Stimulated activated CD4-positive, alpha-beta T cell treated with anti-CD3 and anti-CD28 coated beads, TNF-alpha, amount 100 ng/mL, for 48 hours (primary cell): ENCODE measurements around the gene RADIL.

ENCODE experiments used
- DNase-seq, 3 donors: peaks; one replicate each; pipeline ENCODE4 v3.0.0-alpha.2; 2020; ENCODE audit warnings: low read depth in 3 of 3

The RADIL gene

DNA sequence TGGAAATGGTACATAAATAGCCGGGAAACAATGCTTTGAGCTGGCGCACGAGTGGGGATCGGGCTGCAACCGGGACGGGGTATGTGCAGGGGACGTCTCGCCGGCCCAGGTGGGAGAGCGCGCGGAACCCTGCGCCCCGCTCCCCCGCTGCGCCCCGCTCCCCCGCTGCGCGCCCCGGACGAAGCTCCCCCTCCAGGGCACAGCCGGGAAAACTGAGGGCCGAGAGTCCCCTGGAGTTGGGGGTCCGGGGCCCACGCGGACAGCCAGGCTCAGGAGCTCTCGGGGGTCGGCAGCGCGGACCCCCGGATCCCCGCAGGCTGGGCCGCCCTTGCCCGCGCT is 514 bp downstream of the RADIL start:
- DNase-seq, result no peak

DNA sequence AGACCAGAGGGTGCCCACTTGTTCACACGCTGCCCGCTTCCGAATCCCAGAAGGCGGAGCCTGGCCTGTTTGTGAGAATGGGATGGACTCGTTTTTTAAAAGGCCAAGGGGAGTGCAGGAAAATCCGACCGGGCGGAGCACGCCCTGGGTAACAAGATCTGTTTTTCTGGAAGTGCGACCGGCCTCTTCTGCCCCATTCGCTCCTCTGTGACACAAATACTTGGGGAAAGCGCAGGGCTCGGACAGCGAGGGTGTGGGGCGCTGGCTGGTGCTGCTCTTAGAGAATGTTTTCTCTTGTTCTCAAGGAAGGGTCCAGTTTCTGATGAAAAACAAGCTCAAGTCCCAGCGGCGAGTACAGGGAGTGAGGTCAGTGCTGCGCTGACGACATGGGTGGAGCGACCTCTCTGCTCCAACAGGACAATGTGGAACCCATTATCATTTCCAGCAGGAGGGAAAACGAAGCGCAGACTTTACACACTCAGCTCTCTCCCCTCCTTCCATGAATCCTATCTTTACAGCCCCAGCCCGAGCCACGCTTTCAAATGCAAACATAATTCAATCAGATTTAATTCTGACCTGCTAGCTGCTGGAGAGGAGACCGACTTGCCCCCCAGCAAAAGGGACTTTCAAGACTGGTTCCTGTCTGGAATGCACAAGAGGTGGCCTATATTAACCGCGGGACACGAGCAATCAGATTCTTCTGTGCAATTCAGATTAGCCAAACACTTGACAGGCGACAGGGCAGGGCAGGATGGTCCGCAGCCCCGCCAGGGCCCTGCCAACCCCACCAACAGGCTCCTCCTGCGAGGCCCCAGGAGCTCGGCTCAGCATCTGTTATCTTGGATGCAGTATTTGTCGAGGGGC is 1.1 kb downstream of the RADIL start:
- no peak for DNase-seq

DNA sequence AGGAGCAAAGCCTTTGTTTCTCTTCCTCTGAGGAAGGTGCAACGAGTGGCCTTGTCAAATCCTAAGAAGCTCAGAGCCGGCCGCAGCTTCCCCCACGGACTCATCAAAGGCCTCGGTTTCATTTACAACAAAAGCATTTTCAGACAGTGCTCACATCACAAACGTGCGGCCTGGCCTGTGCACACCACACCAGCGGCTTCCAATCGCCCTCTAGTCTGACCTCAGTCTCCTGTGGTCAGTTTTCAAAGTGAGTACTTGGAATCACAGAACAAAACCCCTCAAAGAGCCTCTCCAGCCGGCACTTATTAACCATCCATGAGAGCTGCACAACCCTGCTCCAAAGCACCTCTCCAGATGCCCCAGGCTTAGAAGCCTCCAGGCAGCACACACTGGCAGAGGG is 3.3 kb downstream of the RADIL start:
- DNase-seq, result no peak

DNA sequence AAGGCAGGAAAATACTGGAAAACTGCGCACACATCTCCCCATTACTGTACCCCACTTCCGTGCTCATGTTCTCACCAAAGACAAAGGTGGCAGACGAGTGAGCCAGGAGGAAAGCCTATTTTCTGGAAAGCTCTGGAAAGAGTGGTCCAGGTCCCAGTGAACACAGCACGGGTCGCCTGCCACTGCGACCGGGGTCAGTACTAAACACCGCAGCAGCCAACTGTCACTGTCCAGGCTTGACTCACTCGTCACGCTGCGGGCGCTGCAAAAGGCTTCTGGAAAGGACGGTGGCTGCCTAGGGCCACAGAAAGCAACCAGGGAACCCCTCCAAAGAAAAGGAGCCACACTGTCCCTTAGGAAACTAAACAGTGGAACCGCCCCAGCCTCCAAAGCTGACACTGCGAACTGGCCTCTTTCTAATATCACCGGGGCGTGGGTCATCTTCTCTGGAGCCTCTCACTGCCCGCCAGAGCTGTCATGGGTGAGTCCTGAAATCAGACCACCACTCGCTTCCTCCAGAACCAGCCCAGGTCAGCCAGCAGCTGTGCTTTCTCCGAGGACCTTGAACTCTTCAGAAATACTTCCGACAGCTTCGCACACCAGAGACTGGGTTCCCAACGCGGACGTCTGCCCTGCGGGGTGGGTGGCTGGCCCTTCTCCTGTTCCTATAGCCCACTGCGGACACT is 4.0 kb downstream of the RADIL start:
- no peak for DNase-seq

DNA sequence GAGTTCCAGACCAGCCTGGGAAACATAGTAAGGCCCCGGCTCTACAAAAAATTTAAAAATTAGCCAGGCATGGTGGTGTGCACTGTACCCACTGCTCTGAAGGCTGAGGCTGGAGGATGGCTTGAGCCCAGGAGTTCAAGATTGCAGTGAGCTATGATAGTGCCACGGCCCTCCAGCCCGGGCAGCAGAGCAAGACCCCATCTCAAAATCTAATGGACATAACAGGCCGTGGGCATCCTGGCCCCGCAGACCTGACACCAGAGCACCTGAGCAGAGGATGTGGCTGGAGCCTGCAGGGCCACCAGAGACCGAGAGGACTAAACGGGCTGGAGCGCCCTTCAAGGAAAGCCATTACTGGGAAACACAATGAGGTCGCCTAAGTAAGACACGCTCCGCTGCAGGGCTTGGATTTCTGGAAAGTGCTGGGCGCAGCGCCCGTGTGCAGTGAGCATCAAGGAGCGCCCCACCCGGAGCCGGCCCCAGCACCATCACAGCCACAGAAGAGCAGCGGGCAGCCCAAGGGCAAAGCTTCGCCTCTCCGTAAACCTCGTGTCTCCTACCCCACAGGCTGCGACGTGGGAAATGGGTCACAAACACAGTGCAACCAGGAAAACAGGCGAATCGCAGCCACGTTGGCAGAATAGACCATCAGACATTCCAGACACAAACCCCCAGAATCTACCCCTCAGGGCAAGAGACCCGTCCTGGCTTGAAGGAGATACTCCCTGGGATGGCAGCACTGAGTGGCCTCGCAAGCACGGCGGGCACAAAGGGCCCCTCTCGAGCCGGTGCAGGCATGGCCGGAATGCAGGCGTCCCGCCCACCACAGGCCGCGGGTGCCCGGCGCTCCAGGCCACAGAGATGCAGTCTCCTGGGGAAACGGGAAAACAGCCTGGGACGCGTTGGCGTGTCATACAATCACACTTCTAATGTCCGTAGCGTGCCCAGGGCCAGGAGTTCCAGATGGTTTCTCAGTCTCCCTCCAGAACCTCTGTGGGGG is 4.9 kb downstream of the RADIL start:
- no peak for DNase-seq

DNA sequence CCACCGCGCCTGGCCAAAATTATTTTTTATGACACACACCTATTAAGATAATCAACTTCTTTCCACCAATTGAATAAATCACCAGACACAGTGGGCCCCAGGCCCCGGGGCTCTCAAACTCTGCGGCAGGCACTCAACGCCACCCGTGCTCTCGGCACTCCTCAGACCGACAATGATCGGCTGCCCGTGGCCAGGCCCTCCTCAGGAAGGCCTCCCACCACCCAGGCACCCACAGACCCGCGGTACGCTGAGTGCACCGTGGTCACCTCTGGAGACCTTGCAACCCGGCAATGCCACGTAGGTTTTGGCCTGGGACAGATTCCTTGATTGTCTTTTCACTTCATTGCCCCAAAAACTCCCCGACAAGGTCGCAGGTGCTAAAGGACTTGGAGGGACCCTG is 6.9 kb downstream of the RADIL start:
- DNase-seq, result no peak

DNA sequence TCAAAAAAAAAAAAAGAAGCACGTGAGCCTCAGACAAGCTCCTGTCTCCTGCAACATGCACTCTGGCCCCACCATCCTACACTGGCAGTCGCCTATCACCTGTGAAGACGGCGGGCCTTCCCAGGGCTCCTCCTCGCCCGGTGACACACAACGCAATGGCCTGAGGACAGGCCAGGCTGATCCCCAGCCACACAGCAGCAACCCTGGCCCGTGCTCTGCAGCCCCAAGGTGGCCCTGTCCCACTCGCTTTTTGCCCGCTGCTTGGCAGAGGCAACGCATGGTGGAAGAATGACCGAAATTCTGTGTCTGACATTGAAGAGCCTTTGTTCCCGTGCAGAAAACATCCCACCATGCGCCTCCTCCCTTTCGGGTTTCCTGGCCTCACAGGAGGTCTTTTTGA is 8.1 kb downstream of the RADIL start:
- DNase-seq, result no peak

DNA sequence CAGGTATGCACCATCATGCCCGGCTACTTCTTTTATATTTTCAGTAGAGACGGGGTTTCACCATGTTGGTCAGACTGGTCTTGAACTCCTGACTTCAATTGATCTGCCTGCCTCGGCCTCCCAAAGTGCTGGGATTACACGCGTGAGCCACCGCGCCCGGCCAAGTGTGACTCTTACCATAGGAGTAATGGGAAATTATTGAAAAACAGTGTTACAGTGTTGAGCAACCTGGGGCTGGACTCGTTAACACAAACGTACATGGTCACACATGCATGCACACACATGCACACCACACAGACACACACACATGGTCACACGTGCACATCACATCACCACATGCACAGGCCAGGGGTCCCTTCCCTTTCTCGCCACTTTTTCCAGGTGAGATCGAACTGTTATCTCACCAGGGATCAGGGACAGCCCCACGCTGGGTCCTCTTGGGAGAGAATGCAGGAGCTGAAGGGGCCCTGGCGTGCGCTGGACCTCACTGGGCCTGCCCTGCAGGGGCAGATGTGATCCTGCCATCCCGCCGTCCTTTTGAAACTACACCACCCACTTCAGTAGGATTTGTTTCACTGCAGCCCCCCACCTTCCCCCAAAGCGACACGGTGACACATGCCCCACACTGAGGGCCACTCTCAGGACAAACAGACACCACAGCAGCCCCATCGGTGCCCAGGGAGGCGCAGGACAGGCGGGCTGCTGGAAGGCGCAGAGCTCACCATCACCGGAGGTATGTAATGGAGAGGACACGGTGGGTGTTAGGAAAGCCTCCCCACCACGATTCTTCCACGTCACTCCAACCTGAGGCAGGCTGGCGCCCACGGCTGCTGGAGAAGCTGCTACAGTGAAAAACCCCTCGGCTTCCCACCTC is 10.2 kb downstream of the RADIL start:
- DNase-seq, result no peak

DNA sequence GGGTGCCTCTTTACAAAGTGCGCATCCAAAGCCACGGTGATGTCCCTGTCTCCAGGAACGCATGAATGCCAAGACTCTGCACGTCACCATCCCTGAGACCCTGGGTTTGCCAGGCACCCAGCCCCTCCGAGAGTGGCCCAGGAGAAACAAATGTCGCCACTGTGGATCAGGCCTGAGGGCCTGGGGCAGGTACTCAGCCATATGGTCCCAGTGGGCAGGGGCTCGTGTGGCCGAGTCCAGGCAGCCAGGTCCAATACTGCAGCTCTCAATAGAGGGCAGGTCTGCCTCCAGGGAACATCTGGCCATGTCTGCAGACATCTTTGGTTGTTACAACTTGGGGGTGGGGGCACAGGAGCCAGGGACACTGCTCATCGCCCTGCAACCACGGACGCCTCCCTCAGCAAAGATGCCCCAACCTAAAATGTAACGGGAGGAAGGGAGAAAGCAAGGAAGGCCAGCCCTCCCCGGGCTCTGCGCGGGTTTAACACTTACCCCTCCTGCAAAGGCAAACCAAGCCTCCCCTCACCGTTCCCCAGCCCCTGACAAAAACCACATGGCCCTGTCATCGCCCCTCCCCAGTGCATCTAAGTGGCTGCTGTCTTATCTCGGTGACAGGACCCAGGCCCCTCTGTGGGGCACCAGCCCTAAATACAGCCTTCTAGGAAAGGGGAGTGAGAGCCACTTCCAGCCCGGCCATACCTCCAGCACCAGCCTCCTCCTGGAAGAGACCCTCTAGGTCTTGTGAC is 11.4 kb downstream of the RADIL start:
- DNase-seq, result no peak

DNA sequence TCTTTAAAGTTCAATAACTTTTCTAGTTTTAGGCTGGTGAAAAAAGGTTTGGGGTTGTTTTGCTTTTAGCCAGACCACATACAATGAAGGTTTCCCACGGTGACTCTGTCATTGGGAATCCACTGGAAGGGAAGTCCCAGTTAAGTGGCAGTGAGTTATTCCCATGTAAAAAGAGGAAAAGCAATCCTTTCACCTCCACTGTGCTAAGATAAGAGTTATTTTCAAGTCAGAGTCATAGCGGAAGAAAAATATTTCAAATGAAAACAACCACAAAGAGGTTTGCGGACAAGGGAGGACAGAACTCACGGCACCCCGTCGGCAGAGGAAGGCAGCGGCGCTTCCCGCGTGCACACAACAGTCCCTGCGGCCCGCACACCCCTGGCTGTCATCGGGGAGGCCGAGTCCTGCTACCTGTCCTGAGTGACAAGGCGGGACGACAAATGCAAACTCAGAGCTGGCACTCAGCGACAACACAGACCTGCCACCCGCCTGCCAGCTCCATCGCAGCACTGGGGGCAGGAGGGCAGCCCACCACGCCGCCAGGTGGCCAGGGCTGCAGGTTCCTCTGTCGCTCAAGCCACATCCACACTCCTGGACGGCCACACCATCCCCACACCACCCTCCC is 12.3 kb downstream of the RADIL start:
- no peak for DNase-seq

DNA sequence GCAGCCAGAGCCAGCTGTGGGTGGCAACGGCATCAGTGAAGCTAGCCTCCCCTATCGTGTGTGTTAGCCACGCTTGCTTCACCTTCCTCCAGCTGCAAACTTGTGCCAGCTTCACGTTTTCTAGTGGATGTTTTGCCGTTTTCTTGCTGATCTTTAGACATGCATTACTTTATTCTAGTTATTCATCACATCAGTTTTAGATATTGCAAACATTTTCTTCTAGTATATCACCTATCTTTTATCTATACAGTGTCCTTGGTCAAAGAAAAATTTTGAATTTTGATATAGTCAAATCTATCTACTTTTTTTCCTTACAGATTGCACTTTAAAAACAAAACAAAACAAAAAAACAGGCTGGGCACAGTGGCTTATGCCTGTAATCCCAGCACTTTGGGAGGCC is 15.0 kb downstream of the RADIL start:
- no peak for DNase-seq

DNA sequence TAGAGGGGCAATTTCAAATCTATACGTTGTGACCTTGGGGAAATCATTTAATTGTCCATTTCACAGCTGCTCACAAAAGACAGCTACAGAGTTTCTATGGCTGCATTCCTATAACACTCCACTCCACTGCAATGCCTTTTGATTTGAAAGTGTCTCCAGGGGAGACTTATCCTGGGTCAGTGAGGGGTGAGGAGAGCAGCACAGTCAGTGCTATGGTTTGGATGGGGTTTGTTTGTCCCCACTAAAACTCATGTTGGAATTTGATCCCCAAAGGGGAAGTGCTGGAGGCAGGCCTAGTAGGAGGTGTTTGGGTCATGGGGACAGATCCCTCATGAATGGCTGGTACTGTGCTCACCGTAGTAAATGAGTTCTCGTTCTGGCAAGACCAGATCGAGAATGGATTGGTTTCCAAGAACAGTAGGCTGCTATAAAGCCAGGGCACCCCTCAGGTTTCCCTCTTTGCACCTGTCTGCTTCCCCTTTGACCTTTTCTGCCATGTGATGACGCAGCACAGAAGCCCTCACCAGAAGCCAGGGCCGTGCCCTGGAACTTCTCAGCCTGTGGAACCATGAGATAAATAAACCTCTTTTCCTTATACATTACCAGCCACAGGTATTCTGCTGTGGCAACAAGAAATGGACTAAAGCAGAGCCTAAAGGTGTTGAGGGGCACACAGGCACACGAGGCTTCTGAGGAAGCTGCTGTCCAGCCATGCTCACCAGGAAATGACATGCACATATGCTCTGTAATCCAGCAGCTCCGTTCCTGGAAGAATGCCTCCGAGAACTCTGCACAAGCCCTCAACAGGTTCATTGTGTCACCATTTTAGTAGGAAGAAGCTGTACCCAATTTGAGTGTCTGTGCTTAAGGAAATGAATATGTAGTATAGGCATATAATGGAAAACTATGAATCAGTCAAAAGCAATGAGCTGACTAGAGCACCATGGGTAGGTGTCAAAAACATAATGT is 16.7 kb downstream of the RADIL start:
- no peak for DNase-seq

DNA sequence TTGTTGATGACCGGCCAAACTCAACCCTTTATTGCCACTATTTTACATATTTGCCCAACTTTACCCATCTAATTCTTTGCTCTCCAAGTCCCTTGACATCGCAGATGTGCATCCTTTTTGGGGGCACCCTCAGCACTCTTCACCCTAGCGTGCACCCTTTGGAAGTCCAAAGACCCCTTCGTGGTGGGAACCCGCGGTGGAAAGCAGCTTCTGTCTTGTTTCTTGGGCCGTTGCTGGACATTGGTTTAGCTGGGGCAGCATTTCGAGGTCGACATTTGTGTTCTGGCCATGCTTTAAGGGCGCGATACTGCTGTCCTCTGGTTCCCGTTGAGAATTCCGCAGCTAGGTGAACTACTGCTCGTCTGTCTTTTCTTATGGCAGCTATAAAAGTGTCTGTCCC is 21.4 kb downstream of the RADIL start:
- DNase-seq, result no peak

DNA sequence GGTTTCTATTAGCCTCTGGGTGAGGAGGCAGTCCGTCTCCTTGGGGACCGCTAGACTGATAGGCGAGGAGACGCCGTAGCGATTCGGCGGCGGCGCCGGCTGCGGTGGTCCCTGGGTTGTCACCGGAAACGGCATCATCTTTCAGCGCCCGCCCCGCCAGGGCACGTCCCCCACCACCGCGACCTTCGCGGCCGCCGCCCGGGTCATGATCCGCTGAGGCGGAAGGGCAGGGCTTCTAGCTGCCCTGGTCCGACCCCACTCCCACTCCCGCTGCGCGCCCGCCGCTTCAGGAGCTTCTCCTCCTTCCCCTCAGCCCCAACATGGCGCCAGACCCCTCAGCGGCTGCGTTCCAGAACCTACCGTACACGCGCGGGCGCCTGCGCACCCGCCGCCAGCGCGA is 21.8 kb downstream of the RADIL start, which contains the start of gene PAPOLB:
Gene PAPOLB, minus strand, starts transcription at position 358 of the 400 bp plus-strand sequence. Its CDS starts 220 bp downstream, at position 138.
- DNase-seq, result no peak

DNA sequence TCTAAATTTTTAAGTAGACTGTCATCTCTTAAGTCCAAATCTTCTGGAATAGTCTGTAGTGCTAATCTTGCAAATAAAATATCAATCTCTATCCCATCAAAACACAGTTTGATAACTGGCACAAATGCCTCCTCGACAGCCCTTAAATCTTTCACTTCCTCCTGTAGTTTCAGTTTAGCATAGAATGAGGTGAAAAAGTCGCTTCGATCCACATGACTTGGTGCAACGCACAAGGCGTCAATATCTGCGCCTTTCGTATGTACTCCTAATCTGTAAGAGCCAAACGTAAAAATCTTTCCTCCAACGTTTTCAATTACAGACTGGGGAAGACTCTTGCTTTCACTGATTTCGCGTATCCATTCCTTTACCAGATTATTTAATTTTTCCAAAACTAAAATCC is 22.3 kb downstream of the RADIL start:
- no peak for DNase-seq

DNA sequence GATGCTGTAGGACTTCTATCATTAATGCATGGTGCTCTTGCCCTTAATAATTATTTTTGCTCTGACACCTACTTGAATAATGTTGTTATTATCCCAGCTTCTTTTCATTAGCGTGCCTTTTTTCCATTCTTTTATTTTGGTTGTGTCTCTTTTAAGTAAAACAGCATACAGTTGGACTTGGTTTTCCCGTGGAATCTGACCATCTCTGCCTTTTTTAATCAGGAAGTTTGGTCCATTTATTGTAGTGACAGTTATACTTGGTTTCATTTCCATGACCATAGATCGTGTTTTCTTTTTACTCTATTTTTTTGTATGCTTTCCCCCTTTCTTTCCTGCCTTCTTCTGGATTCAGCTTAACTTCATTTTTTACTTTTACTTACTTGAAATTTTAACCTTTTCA is 26.3 kb downstream of the RADIL start:
- DNase-seq, result no peak

DNA sequence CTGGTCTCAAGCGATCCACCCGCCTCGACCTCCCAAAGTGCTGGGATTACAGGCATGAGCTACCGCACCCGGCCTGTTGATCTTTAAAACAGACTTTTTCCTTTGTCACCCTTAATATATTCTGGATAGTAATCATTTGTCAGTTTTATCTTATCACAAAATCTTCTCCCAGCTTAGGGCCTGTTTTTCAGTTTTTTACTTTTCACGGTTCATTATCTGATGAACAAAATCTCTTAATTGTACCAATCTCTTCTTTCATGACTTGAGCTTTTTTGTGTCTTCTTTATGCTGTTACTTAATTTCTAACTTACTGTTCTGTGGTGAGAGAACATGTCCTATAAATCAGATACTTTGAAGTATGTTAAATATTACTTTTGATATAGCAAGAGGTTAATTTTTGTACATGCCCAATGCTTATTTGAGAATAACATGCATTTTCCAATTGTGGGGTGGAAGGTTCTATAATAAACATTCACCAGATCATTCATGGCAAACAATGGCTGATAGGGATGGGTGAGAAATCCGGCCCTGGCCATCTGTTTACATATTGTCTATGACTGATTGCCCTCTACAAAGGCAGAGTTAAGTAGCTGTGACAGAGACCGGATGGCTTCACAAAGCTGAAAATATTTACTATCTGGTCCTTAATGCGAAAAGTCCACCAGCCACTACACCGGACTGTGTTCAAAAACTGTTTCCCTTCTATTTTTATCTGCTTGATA is 27.0 kb downstream of the RADIL start:
- no peak for DNase-seq

DNA sequence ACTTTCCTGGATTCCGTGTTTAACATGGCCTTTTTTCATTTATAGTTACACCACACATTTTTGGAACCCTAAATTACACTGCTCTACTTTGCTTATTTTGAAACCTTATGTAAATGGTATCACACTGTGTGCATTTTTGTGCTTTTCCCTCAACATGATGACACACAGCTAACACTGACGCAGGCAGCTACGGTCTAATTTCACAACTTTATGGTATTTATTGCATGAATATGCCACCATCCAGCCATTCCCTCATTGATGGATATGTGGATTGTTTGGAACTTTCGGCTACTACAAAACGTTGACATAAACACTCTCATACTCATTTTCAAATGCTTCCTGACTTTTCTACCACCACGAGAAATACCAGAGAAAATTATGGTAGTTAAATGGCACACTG is 28.6 kb downstream of the RADIL start:
- DNase-seq, result no peak
